Fibroblast of lung (primary cell): ENCODE results near the gene YKT6. TPM values are rescaled to one million over a fixed set of nuclear protein-coding genes. Genes with fewer than 3 reads are reported as not detected.

ENCODE experiments used
- DNase-seq, 2 donors: peaks; one replicate each; pipeline versions ENCODE4 v3.0.0 to v3.0.0-alpha.2; 2010; ENCODE audit warnings: low read depth in 2 of 2
- H2AFZ ChIP-seq: 2 replicates; pipeline ENCODE4 v1.5.1; 2012; ENCODE audit warnings: low read length, control low read depth, inconsistent platforms
- H3K27ac ChIP-seq: 2 replicates; pipeline ENCODE4 v1.5.1; 2011; ENCODE audit warnings: low read length, control low read depth; ENCODE audit not compliant: insufficient read depth
- H3K27me3 ChIP-seq: 2 replicates; pipeline ENCODE4 v1.5.1; 2011; ENCODE audit warnings: mild to moderate bottlenecking, low read length; ENCODE audit not compliant: control insufficient read depth, insufficient read depth
- H3K36me3 ChIP-seq: 2 replicates; pipeline ENCODE4 v1.5.1; 2011; ENCODE audit warnings: low read length; ENCODE audit not compliant: control insufficient read depth, insufficient read depth
- H3K4me1 ChIP-seq: 2 replicates; pipeline ENCODE4 v1.5.1; 2011; ENCODE audit warnings: low read length; ENCODE audit not compliant: control insufficient read depth, insufficient read depth; ENCODE audit errors: extremely low read depth
- H3K4me2 ChIP-seq: 2 replicates; pipeline ENCODE4 v1.5.1; 2011; ENCODE audit warnings: low read length, control low read depth; ENCODE audit not compliant: insufficient read depth; ENCODE audit errors: extremely low read depth
- H3K4me3 ChIP-seq, 4 experiments: fragments of 200-600 bp in 1 of 4; sonication (generic) in 1 of 4; replicated peaks in 1 of 4; 2 replicates each; pipeline ENCODE4 v1.5.1; 2011 to 2016; ENCODE audit warnings: low read length in 4 of 4, low read depth in 3 of 4, mild to moderate bottlenecking in 3 of 4, control low read depth in 2 of 4, inconsistent platforms in 1 of 4, mixed read lengths in 1 of 4; ENCODE audit not compliant: insufficient read depth in 1 of 4; ENCODE audit errors: control extremely low read depth in 1 of 4
- H3K79me2 ChIP-seq: 2 replicates; pipeline ENCODE4 v1.5.1; 2012; ENCODE audit warnings: mild to moderate bottlenecking, low read length, inconsistent platforms; ENCODE audit not compliant: control insufficient read depth, insufficient read depth
- H3K9ac ChIP-seq: 2 replicates; pipeline ENCODE4 v1.5.1; 2011; ENCODE audit warnings: mild to moderate bottlenecking, low read length, control low read depth; ENCODE audit not compliant: insufficient read depth
- H3K9me3 ChIP-seq: 2 replicates; pipeline ENCODE4 v1.5.1; 2012; ENCODE audit warnings: low read depth, low read length; ENCODE audit not compliant: control insufficient read depth, insufficient read depth
- H4K20me1 ChIP-seq: 2 replicates; pipeline ENCODE4 v1.5.1; 2011; ENCODE audit warnings: low read length; ENCODE audit not compliant: control insufficient read depth, insufficient read depth; ENCODE audit errors: extremely low read depth
- CTCF ChIP-seq, 2 donors: IDR thresholded peaks in 1 of 2; conservative IDR thresholded peaks in 1 of 2; 1 replicate in 1 of 2; 2 replicates in 1 of 2; pipeline ENCODE4 v1.5.1; 2011 to 2012; ENCODE audit warnings: low read length in 2 of 2, control low read depth in 1 of 2, inconsistent platforms in 1 of 2, low read depth in 1 of 2, mild to moderate bottlenecking in 1 of 2
- EZH2 ChIP-seq: IDR thresholded peaks from 2 replicates; pipeline ENCODE4 v1.5.1; 2012; ENCODE audit warnings: low read length, control low read depth, mild to moderate bottlenecking; ENCODE audit errors: missing control alignments
- polyA plus RNA-seq, 2 donors: library from polyadenylated mRNA; depleted of rRNA in 1 of 2; stranded (reverse) in 1 of 2; unstranded in 1 of 2; fragments of >200 nt; gene quantifications; 2 replicates each; pipeline ENCODE4 v1.2.1, GENCODE V29; 2011 to 2012; ENCODE audit warnings: missing spikeins in 1 of 2
- total RNA-seq: library from RNA; depleted of rRNA; stranded (reverse); fragments of >200 nt; gene quantifications from 2 replicates; pipeline ENCODE4 v1.2.1, GENCODE V29; 2014

YKT6 gene
- total and polyA plus RNA-seq, 2 donors (not counting 1 experiment from before 2014, with no cell fraction given), result 90.0 to 99.0 TPM

- Histone ChIP-seq H2AFZ (no peak overlapping the region), H3K9me3 (no peaks in the 10 kb centered on the region), H3K4me1 (peaks cover 26% of the 10 kb centered on the region), H3K27ac (no peak overlapping the region), H3K4me2 (no peak overlapping the region), H3K9ac (no peak overlapping the region), H3K27me3 (peaks cover 5% of the 10 kb centered on the region), H4K20me1 (no peaks in the 10 kb centered on the region), H3K4me3 (no peak overlapping the region), H3K36me3 (no peaks in the 10 kb centered on the region), H3K79me2 (no peaks in the 10 kb centered on the region)
- DNase-seq, result no peak
- no peak for TF ChIP-seq EZH2
- no peak for TF ChIP-seq CTCF (conservative IDR thresholded peaks at IDR 0.05 in 1 of 2, IDR thresholded peaks at IDR 0.05 in 1 of 2; ENCODE audit: low read depth in 1 of 2, low read length in 2 of 2)
These were observed 60.5 kb downstream of the YKT6 start for GRCh38 chr7:44261240-44261639.

- Histone ChIP-seq H3K36me3 (no peaks in the 10 kb centered on the region), H3K9me3 (no peaks in the 10 kb centered on the region), H3K9ac (no peak overlapping the region), H3K79me2 (no peaks in the 10 kb centered on the region), H4K20me1 (no peaks in the 10 kb centered on the region), H3K4me1 (peaks cover 26% of the 10 kb centered on the region), H2AFZ (no peak overlapping the region), H3K27ac (no peak overlapping the region), H3K27me3 (peaks cover 8% of the 10 kb centered on the region), H3K4me3 (no peak overlapping the region), H3K4me2 (no peak overlapping the region)
- no peak for TF ChIP-seq CTCF (conservative IDR thresholded peaks at IDR 0.05 in 1 of 2, IDR thresholded peaks at IDR 0.05 in 1 of 2; ENCODE audit: low read depth in 1 of 2, low read length in 2 of 2)
- no peak for TF ChIP-seq EZH2
- no peak for DNase-seq
These were observed 61.3 kb downstream of the YKT6 start for GRCh38 chr7:44262031-44262430.

GRCh38 chr7:44263326-44264082 is 62.7 kb downstream of the YKT6 start:
- Histone ChIP-seq H3K79me2 (no peaks in the 10 kb centered on the region), H3K4me1 (peaks cover 12% of the 10 kb centered on the region), H3K4me2 (no peak overlapping the region), H3K27me3 (peaks cover 11% of the 10 kb centered on the region), H3K36me3 (no peaks in the 10 kb centered on the region), H3K9me3 (no peaks in the 10 kb centered on the region), H3K9ac (no peak overlapping the region), H2AFZ (no peak overlapping the region), H4K20me1 (no peaks in the 10 kb centered on the region), H3K4me3 (no peak overlapping the region), H3K27ac (no peak overlapping the region)
- no peak for DNase-seq
- TF ChIP-seq EZH2 (no peak), CTCF (conservative IDR thresholded peaks at IDR 0.05 in 1 of 2, IDR thresholded peaks at IDR 0.05 in 1 of 2; ENCODE audit: low read depth in 1 of 2, low read length in 2 of 2) (no peak)

Other genes with a start within 250 kb of the YKT6 start
- under 0.01 TPM in 1 of 2 replicates, not detected in the other for gene SPDYE1, start 203.1 kb upstream of the YKT6 start, total RNA-seq
- not detected in 2 replicates for gene SPDYE1, start 203.1 kb upstream of the YKT6 start, polyA plus RNA-seq
- gene DBNL, start 156.3 kb upstream of the YKT6 start, total RNA-seq, result 66.8 and 88.2 TPM in 2 replicates
- gene DBNL, start 156.3 kb upstream of the YKT6 start, polyA plus RNA-seq, result 86.4 and 115 TPM in 2 replicates
- gene PGAM2, start 135.4 kb upstream of the YKT6 start, total RNA-seq, result 0.26 and 0.33 TPM in 2 replicates
- gene PGAM2, start 135.4 kb upstream of the YKT6 start, polyA plus RNA-seq, result not detected in 2 replicates
- 11.0 and 12.7 TPM in 2 replicates for gene POLM, start 118.4 kb upstream of the YKT6 start, total RNA-seq
- 4.9 and 5.9 TPM in 2 replicates for gene POLM, start 118.4 kb upstream of the YKT6 start, polyA plus RNA-seq
- gene AEBP1, start 96.6 kb upstream of the YKT6 start, total RNA-seq, result 116 and 133 TPM in 2 replicates
- 24.1 and 44.4 TPM in 2 replicates for gene AEBP1, start 96.6 kb upstream of the YKT6 start, polyA plus RNA-seq
- gene POLD2, start 77.4 kb upstream of the YKT6 start, total RNA-seq, result 58.8 and 76.5 TPM in 2 replicates
- gene POLD2, start 77.4 kb upstream of the YKT6 start, polyA plus RNA-seq, result 69.8 and 122 TPM in 2 replicates
- not detected in 2 replicates for gene MYL7, start 59.6 kb upstream of the YKT6 start, total RNA-seq
- gene MYL7, start 59.6 kb upstream of the YKT6 start, polyA plus RNA-seq, result not detected in 2 replicates
- gene GCK, start 11.5 kb upstream of the YKT6 start, total RNA-seq, result 0.77 and 1.7 TPM in 2 replicates
- gene GCK, start 11.5 kb upstream of the YKT6 start, polyA plus RNA-seq, result 0.14 and 0.18 TPM in 2 replicates
- 0.17 and 0.26 TPM in 2 replicates for gene CAMK2B, start 124.6 kb downstream of the YKT6 start, total RNA-seq
- gene CAMK2B, start 124.6 kb downstream of the YKT6 start, polyA plus RNA-seq, result 0.06 and 0.54 TPM in 2 replicates